Measurements from ENCODE around the gene PNRC2.
A peak's percentile ranks its signal among the peaks of the same experiment; 100 is the strongest.

PNRC2 gene

DNA sequence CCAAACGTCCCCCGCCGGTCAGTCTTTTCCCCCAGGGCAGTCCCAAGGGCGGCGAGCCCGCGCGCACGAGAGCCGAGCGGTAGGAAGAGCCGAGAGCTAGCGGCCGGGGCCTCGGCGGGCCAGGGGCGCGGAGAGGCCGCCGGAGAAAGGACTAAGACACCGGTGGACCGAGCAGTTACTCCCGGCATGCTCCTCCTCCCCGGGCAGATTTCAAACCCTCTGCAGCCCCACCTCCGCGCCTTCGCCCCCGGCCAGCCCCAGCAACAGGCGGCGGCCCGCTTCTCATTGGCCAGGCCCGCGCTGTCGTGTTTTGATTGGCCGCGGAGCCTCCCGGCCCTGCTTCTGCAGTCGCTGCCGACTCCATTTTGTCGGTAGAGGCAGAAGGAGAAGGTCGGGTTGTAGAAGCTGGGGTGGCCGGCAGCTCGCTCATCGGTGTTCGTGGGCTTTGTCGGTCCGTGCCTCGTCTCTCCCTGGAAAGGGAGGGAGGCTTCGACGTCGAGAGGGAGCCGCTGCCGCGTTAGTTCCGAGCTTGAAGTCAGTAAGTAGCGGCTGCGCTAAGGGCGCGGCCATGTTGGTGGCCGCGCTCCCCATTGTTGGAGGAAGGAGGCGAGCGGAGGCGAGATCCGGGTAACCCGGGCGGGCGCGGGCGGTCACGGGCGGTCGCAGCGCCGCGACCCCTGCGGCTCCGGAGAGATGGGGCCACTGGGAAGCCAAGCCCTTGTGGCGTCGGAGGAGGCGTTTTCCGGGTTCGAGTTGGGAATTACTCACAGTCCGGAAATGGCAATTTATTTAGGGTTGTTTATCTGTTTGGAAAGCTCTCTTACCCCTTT is at the start of gene PNRC2:
TSS of gene PNRC2 (plus strand) at position 368 of the 830 bp plus-strand sequence. CDS start 1,630 bp downstream, outside the sequence.
- DNase-seq, result peak; percentile 98

DNA sequence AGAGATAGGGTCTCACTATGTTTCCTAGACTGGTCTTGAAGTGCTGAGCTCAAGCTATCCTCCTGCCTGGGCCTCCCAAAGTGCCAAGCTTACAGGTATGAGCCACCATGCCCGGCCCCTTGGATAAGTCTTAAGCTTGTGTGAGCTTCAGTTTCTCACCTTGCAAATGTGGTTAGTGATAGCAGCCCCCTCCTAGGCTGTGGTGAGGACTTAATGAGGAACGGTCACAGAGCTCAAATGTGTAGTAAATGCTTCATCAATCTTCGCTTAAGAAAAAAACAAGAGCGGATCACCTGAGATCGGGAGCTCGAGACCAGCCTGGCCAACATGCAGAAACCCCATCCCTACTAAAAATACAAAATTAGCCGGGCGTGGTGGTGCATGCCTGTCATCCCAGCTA is 49.5 kb upstream of the PNRC2 start:
- DNase-seq, result no peak

GRCh38 chr1:23910553-23911246 is 48.9 kb upstream of the PNRC2 start:
- no peak for DNase-seq

DNA sequence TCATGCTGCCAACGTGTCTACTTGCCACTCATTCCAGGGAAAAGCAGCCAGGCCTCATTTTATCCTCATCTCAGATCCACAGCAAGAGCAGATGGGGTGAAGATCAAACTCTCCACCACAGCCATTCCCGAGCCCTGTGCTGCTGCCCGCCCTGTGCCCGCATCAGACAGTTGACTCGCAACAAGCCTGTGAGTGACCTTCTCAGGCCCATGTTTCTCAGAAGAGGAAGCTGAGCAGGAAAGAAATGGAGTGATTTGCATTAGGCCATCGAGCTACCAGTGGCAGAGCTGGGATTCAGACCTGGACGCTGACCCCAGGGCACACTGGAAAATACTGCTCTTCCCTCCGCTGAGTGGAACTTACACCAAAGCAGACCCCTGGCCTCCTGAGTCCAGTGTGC is 47.7 kb upstream of the PNRC2 start:
- no peak for DNase-seq

GRCh38 chr1:23913212-23913880 is 46.3 kb upstream of the PNRC2 start, which contains the start of gene CNR2:
Gene CNR2 (minus strand): TSS chr1:23913362. CDS start chr1:23875617, 37,745 bp downstream.
- DNase-seq, result no peak

DNA sequence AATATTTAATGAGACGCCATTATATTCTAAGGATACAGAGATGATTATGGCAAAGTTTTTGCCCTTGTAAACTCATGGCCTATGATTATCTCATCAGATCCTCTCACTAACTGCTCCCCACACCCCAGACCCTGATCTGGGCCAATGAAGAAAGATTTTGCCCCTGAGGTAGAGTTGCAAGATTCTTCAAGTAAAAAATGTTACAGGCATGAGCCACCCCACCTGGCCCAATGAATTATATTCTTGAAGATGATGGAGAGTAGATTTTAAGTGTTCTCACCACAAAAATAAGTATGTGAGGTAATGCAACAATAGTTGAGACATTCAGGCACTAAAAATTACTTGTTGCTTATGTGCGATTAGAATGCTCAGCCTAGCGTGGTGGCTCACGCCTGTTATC is 44.7 kb upstream of the PNRC2 start:
- no peak for DNase-seq

GRCh38 chr1:23915466-23915865 is 44.2 kb upstream of the PNRC2 start:
- DNase-seq, result no peak

DNA sequence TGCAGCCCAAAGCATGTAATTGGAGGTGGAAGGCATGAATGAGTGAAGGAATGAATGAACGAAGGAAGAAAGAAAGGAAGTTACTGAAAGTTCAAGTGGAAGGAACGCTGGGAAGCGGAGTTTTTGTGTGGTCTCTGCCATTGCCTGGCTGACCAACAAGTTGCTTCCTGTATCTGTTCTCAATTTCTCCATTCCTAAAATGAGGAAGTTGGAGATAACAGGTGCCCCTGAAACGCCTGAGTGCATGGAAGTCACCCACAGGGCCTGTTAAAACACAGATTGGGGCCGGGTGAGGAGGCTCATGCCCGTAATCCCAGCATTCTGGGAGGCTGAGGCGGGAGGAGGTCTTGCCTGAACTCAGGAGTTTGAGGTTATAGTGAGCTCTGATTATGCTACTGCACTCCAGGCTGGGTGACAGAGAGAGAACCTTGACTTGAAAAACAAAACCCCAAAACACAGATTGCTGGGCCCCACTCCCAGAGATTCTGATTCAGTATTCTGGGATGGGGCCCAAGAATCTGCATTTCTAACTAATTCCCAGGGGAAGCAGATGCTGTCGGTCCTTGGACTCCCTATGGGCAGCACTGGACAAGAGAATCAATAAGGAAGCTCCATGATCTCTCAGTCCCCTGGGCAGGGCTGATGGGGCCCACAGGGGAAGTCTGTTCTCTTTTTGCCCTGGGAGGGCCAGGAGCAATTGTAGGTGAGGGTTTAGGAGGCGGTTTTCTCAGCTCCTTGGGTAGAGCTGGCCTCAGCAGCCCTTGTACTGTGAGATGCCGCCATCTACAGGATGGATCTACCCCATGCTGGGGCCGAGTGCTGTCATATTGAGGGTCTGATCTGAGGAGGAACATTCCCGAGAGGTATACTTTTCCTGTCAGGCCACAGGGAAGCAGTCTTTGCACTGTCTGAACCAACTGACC is 43.2 kb upstream of the PNRC2 start:
- DNase-seq, result peak; percentile 25

DNA sequence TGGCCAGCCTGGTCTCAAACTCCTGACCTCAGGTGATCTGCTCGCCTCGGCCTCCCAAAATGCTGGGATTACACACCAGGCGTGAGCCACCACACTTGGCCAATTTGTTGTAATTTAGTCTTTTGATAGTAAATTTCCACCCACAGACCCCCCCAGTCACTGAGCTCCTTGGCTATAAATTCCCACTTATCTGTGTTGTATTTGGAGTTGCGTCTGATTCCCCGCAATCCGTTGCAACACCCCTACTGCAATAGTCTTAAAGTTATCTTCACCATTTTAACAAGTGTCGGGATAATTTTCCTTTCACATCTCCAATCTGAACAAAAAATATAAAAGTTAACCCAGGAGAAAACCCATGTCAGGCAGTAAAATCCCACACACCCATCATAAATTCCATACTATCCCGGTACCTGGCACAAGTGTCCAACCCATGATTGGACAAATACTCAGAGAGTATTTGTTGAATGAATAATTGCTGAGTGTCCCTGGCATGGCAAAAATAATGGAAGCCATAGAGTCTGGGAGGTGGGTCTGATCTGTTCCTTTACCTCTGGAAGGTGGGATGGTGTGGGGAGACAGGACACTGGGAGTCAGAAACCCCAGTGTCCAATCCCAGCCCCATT is 37.2 kb upstream of the PNRC2 start:
- DNase-seq, result no peak

- DNase-seq, result no peak
Observed at GRCh38 chr1:23923592-23924499, 35.8 kb upstream of the PNRC2 start.

DNA sequence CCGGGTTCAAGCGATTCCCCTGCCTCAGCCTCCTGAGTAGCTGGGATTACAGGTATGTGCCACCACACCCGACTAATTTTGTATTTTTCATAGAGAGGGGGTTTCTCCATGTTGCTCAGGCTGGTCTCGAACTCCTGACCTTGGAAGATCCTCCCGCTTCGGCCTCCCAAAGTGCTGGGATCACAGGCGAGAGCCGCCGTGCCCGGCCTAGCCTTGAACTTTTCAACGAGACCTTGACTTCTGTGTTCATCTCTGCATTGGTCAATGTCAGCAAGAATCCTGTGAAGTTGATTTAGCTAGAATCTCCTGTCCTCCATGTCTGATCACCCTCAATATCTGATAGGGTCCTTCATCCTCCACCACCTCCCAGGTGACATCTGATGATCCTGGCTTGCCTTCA is 35.0 kb upstream of the PNRC2 start:
- no peak for DNase-seq

GRCh38 chr1:23925279-23925678 is 34.3 kb upstream of the PNRC2 start:
- no peak for DNase-seq

- DNase-seq, result no peak
Observed at GRCh38 chr1:23927097-23927496, 32.5 kb upstream of the PNRC2 start.

GRCh38 chr1:23928789-23929188 is 30.8 kb upstream of the PNRC2 start:
- no peak for DNase-seq

GRCh38 chr1:23930270-23930669 is 29.4 kb upstream of the PNRC2 start:
- no peak for DNase-seq

DNA sequence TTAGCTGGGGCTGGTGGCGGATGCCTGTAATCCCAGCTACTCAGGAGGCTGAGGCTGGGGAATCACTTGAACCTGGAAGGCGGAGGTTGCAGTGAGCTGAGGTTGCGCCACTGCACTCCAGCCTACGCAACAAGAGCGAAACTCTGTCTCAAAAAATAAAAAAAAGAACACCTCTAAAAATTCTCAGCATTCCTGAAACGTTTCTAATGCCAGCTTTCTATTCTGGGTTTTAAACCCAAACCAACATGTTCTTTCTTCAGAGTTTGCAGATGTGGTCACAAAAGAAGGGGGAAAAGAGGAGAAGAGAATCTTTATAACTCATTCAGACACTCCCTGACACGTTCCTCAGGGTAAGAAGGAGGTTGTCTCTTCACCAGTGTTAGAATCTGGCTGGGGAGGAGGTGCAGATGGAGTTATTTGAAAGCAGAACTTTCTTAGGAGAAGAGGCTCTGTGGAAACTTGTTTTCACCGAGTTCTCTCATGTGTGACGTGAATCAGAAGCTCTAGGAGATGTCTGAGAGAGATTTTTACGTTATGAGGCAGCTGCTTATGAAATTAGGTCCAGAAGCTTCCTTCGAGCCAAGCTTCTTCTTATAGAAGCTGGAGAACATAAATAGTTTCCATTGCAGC is 28.7 kb upstream of the PNRC2 start:
- DNase-seq, result no peak

- no peak for DNase-seq
Observed at GRCh38 chr1:23931491-23931880, 28.1 kb upstream of the PNRC2 start.

DNA sequence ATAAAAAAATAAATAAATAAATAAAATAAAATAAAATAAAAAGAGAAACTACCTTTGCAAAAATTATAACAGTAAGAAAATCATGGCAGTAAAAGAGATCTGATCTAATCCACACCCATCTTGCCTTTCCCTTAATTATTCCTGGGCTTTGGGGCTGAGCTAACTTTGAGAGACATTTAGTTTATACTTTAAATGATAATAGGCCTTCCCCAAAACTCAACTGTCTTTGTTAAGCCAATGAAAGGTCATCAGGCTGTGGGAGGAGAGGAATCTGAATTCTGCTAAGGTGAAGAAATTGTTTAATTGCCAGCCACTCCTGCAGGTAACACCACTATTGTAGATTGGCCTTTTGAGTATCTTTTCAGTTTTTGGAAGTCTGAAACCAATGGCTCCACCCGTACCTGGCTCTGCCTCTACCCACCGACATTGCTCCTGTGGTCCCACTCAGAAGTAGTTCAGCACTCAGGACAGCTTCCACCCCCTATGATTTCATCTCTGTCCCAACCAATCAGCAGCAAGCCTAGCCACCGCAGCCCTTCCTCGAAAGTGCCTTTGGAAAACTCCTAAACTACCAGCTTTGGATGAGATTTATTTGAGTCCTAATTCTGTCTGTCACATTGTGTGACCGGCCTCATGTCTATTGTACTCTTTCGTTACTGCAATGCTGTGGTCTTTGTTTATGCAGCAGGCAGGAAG is 23.0 kb upstream of the PNRC2 start:
- DNase-seq, result no peak

- DNase-seq, result no peak
Observed at GRCh38 chr1:23947366-23947765, 12.3 kb upstream of the PNRC2 start.

DNA sequence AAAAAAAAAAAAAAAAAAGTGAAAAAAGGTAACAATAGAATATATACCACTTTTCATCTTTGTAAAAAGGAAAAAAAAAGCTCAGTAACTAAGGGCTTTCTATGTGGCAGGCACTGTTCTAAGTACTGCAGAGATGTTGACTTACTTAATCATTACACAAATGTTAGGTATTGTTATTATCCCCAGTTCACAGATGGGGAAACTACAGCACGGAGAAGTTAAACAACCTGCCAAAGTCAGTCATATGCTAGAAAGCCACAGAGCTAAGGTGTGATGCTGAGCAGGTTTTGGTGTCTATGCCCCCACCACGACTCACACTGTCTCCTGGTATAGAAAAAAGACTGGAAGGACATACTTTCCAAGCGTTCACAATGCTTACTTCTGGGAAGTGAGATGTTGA is 6.6 kb upstream of the PNRC2 start:
- no peak for DNase-seq

All from NCI-H2107 (cell line).